ENCODE measurements around the gene LELP1.

Gene LELP1

DNA sequence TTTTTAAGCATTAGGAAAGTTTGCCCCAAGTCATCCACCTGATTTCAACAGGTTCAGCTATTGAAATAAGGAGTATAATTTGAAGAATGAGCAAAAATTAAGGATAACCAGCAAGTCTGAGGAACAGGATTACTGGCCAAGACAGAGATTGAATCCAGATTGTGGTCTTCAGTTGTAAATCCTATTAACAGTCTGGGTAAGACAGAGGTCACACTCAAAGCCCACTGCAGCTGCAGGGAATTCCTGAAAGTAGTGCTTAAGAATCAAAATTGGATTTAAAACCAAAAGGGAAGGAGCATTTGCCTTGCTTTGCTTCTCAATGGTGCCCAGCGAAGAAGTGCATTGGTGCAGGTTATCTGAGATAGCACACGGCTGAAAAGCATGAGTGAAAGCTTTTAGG is 49.8 kb downstream of the LELP1 start:
- Histone ChIP-seq H3K9me3 (ENCODE audit: insufficient read depth, low read length) (no peaks in the 10 kb centered on the region), H3K36me3 (replicated peaks; ENCODE audit: low read depth, low read length) (no peaks in the 10 kb centered on the region), H3K4me3 (ENCODE audit: low read length) (no peak overlapping the region), H3K4me2 (ENCODE audit: low read length) (peak overlapping the region; percentile 25; the same call in 1 of the 2 replicates), H3K4me1 (ENCODE audit: low read length) (peaks cover 36% of the 10 kb centered on the region), H3K9ac (ENCODE audit: low read length) (no peak overlapping the region), H3K27me3 (ENCODE audit: low read depth, low read length) (no peaks in the 10 kb centered on the region), H2AFZ (ENCODE audit: low read depth, low read length) (no peak overlapping the region), H4K20me1 (ENCODE audit: insufficient read depth, low read length) (no peaks in the 10 kb centered on the region), H3K79me2 (ENCODE audit: low read length) (no peaks in the 10 kb centered on the region), H3K27ac (ENCODE audit: low read length) (no peak overlapping the region)
- no peak for TF ChIP-seq EZH2phosphoT487 (IDR thresholded peaks at IDR 0.05; ENCODE audit: low read depth)
- TF ChIP-seq, protein P1, sequence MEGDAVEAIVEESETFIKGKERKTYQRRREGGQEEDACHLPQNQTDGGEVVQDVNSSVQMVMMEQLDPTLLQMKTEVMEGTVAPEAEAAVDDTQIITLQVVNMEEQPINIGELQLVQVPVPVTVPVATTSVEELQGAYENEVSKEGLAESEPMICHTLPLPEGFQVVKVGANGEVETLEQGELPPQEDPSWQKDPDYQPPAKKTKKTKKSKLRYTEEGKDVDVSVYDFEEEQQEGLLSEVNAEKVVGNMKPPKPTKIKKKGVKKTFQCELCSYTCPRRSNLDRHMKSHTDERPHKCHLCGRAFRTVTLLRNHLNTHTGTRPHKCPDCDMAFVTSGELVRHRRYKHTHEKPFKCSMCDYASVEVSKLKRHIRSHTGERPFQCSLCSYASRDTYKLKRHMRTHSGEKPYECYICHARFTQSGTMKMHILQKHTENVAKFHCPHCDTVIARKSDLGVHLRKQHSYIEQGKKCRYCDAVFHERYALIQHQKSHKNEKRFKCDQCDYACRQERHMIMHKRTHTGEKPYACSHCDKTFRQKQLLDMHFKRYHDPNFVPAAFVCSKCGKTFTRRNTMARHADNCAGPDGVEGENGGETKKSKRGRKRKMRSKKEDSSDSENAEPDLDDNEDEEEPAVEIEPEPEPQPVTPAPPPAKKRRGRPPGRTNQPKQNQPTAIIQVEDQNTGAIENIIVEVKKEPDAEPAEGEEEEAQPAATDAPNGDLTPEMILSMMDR (IDR thresholded peaks at IDR 0.05; ENCODE audit: low read depth, low read length) = no peak

DNA sequence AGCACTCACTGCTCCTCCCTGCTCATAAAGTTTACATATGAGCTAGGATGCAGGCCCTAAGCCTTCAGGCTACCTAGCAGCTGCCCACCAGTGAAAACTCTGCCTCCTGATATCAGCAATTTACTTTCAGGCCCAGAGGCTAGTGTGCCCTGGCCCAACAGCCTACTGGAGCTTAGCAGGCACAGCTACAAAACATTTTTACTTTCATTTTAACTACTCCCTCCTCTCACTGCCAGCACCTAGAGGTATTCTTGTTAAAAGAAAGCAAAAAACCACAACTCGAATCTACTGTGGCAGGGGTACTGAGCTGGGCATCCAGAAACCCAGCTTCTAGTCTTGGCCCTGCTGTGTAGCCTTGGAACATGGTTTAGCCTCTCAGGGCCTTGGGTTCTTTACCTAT is 50.5 kb downstream of the LELP1 start:
- H3K79me2 ChIP-seq (ENCODE audit: low read length) = no peaks in the 10 kb centered on the region
- peaks cover 36% of the 10 kb centered on the region for H3K4me1 ChIP-seq (ENCODE audit: low read length)
- H3K9ac ChIP-seq (ENCODE audit: low read length) = no peak overlapping the region
- peak overlapping the region; percentile 6; the same call in 1 of the 2 replicates for H2AFZ ChIP-seq (ENCODE audit: low read depth, low read length)
- no peak overlapping the region for H3K4me3 ChIP-seq (ENCODE audit: low read length)
- H3K27ac ChIP-seq (ENCODE audit: low read length) = peak overlapping the region; percentile 20; the same call in 1 of the 2 replicates
- H3K9me3 ChIP-seq (ENCODE audit: insufficient read depth, low read length) = no peaks in the 10 kb centered on the region
- H4K20me1 ChIP-seq (ENCODE audit: insufficient read depth, low read length) = no peaks in the 10 kb centered on the region
- no peaks in the 10 kb centered on the region for H3K36me3 ChIP-seq (replicated peaks; ENCODE audit: low read depth, low read length)
- H3K4me2 ChIP-seq (ENCODE audit: low read length) = peak overlapping the region; percentile 25
- TF ChIP-seq, protein P1 (IDR thresholded peaks at IDR 0.05; ENCODE audit: low read depth, low read length) = no peak
- TF ChIP-seq EZH2phosphoT487 (IDR thresholded peaks at IDR 0.05; ENCODE audit: low read depth) = no peak
- H3K27me3 ChIP-seq (ENCODE audit: low read depth, low read length) = no peaks in the 10 kb centered on the region

Measured in OCI-LY3 (cell line).